Peyer's patch (tissue), 4 donors: ENCODE results near the gene NOL4L. TPM values are rescaled to one million over a fixed set of nuclear protein-coding genes. Genes with fewer than 3 reads are reported as not detected.

Experiments
- DNase-seq, 3 donors: peaks; one replicate each; pipeline ENCODE4 v3.0.0-alpha.2; 2017 to 2019
- H3K27ac ChIP-seq, 4 donors: fragments of 200-600 bp; sonication (generic); one replicate each; pipeline ENCODE4 v1.5.1; 2016 to 2019
- H3K27me3 ChIP-seq, 2 donors: fragments of 200-600 bp; sonication (generic); one replicate each; pipeline ENCODE4 v1.5.1; 2019
- H3K36me3 ChIP-seq, 3 donors: fragments of 200-600 bp; sonication (generic); one replicate each; pipeline ENCODE4 v1.5.1; 2016 to 2019
- H3K4me1 ChIP-seq, 4 donors: fragments of 200-600 bp; sonication (generic); one replicate each; pipeline ENCODE4 v1.5.1; 2016 to 2019
- H3K4me3 ChIP-seq, 4 donors: fragments of 200-600 bp; sonication (generic); 1 replicate in 3 of 4; 2 replicates in 1 of 4; pipeline ENCODE4 v1.5.1; 2016 to 2019; ENCODE audit warnings: mild to moderate bottlenecking in 1 of 4
- H3K9me3 ChIP-seq, 4 donors: fragments of 200-600 bp; sonication (generic); one replicate each; pipeline ENCODE4 v1.5.1; 2016 to 2019; ENCODE audit warnings: mild to moderate bottlenecking in 1 of 4
- POLR2A ChIP-seq, 2 donors: fragments of 450-650 bp; IDR thresholded peaks; one replicate each; pipeline ENCODE4 v1.5.1; 2017; ENCODE audit warnings: antibody characterized with exemption in 2 of 2, mild to moderate bottlenecking in 2 of 2, moderate library complexity in 2 of 2
- total RNA-seq, 4 donors: library from RNA; depleted of rRNA; stranded (reverse); fragments of >200 nt; gene quantifications; one replicate each; pipeline ENCODE4 v1.1.0, GENCODE V29; 2016
- TF ChIP-seq, protein P1 (sequence below), 6 experiments: fragments of 450-650 bp in 4 of 6; fragments of 200-600 bp in 2 of 6; sonication (generic) in 1 of 6; IDR thresholded peaks; one replicate each; pipeline ENCODE4 v1.5.1; 2017 to 2019; ENCODE audit warnings: antibody characterized with exemption in 6 of 6, mild to moderate bottlenecking in 3 of 6, moderate library complexity in 1 of 6

NOL4L gene
- total RNA-seq, 4 donors from 2014 or later, result 44.6 to 134 (median 109) TPM

DNA sequence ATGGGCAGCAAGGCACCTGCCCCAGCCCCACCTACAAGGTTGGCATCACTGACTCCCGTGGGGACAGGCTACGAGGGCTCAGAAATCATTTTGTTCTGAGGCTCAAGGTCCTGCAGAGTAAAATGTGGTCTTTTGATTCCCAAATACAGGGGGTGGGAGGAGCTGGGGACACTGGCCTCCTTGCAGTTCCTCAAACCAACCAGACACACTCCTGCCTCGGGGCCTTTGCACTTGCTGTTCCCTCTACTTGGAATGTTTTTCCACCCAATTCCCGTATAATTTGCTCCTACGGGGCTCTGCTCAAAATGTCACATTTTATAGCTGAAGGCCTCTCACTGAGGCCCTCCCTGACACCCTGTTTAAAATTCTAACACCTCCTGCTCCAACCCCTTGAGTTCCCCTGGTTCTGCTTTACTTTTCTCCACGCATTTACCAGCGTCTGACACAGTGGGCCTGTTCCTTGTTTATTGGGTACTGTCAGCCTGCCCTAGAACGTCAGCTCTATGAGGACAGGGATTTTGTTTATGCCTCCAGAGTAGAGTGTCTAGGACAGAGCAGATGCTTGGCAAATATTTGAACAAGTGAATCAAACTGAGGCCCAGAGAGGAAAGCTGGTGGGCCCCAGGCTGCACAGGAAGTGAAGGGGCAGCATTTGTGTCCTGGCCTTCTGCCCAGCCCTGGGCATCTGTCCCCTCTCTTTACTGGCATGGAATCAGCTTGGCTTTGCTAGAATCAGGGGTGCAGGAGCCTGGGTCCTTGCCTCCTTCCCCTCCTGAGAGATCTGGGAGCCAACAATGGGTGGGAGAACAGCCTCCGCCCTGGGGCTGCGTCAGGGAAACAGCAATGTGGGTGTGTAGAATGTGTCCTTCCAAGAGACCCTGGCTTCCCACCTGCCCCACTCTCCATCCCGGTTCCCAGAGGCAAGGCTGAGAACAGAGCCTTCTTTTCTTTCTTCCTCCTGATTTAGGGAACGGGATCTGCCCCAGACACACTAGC lies 18.5 kb downstream of the NOL4L start:
- H3K36me3 ChIP-seq, result no peaks in the 10 kb centered on the region
- no peak for DNase-seq
- TF ChIP-seq, protein P1, sequence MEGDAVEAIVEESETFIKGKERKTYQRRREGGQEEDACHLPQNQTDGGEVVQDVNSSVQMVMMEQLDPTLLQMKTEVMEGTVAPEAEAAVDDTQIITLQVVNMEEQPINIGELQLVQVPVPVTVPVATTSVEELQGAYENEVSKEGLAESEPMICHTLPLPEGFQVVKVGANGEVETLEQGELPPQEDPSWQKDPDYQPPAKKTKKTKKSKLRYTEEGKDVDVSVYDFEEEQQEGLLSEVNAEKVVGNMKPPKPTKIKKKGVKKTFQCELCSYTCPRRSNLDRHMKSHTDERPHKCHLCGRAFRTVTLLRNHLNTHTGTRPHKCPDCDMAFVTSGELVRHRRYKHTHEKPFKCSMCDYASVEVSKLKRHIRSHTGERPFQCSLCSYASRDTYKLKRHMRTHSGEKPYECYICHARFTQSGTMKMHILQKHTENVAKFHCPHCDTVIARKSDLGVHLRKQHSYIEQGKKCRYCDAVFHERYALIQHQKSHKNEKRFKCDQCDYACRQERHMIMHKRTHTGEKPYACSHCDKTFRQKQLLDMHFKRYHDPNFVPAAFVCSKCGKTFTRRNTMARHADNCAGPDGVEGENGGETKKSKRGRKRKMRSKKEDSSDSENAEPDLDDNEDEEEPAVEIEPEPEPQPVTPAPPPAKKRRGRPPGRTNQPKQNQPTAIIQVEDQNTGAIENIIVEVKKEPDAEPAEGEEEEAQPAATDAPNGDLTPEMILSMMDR (IDR thresholded peaks at IDR 0.05), result no peak
- TF ChIP-seq POLR2A (IDR thresholded peaks at IDR 0.05), result no peak
- H3K4me3 ChIP-seq, result no peak overlapping the region
- H3K27ac ChIP-seq, result no peak overlapping the region
- H3K9me3 ChIP-seq, result no peaks in the 10 kb centered on the region
- no peaks in the 10 kb centered on the region for H3K4me1 ChIP-seq
- no peaks in the 10 kb centered on the region for H3K27me3 ChIP-seq

DNA sequence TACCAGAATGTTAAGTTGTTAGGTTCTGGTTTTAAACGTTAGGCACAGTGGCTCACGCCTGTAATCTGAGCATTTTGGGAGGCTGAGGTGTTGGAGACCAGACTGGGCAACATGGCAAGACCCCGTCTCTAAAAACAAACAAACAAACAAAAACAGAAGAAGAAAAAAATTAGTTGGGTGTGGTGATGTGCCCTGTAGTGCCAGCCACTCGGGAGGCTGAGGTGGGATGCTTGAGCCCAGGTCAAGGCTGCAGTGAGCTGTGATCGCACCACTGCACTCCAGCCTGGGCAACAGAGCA lies 19.4 kb downstream of the NOL4L start:
- Histone ChIP-seq H3K36me3 (no peaks in the 10 kb centered on the region), H3K27me3 (no peaks in the 10 kb centered on the region), H3K9me3 (no peaks in the 10 kb centered on the region), H3K4me1 (peaks cover 0 to 4% (median 0%) of the 10 kb centered on the region in 4 donors), H3K27ac (no peak overlapping the region), H3K4me3 (no peak overlapping the region)
- no peak for DNase-seq
- no peak for TF ChIP-seq POLR2A (IDR thresholded peaks at IDR 0.05)
- TF ChIP-seq, protein P1 (IDR thresholded peaks at IDR 0.05), result no peak

DNA sequence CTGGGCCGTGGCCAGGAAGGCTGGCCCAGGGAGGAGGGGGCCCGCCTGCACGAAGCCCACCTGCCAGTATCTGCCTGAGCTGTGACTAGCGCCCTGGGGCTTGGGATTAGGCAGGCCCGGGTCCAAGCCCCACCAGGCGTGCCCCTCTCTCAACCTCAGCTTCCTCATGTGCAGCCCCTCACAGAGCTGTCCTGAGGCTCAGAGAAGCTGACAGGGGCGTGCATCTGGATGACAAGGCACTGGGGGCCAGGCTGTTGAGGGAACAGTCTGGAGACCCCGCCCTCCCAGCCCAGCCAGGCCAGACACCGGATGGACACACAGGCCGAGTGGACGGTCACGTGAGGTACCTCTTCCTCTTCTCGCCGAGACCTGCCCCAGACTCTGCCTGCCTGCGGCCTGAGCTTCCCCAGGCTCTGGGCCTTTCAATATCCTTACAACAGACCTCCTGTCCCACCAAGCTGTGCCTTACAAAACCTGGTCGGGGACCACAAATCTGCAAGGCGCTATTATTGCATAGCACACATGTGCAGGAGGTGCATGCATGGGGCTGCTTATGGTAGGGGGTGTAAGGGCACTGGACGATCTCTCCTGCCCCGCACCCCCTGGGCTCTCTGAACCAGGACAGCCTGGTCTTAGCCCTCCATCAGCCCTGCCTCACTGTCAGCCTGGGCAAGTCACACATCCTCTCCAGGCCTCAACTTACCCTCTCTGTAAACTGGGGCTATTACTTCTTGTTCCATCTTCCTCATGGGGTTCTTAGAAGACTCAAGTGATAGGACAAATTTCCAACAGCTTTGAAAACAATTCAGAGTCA lies 20.0 kb downstream of the NOL4L start:
- DNase-seq, result peak in 1 of 3 donors; percentile 62
- H3K4me1 ChIP-seq, result peaks cover 0 to 4% (median 0%) of the 10 kb centered on the region in 4 donors
- no peak for TF ChIP-seq POLR2A (IDR thresholded peaks at IDR 0.05)
- TF ChIP-seq, protein P1 (IDR thresholded peaks at IDR 0.05), result no peak
- no peaks in the 10 kb centered on the region for H3K9me3 ChIP-seq
- H3K4me3 ChIP-seq, result no peak overlapping the region
- H3K27ac ChIP-seq, result peak overlapping the region in 2 of 4 donors; percentile 30 to 35
- no peaks in the 10 kb centered on the region for H3K36me3 ChIP-seq
- no peaks in the 10 kb centered on the region for H3K27me3 ChIP-seq

DNA sequence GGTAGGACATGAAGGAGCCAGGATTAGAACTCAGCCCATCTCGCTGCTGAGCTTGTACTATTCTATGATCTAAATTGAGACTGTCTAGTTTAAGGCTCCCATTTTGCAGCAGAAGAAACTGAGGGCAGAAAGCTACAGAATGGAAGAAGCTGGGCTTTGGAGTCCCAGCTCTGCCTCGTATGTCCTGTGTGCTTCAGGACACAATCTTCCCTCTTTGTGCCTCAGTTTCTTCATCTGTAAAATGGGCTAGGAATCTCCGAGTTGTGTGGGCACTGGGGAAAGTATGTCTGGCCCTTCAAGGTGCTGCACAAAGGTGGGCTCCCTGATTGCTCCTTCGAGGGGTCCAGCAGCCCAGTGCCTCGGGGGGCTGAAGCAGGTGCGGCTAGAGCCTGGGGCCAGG lies 20.7 kb downstream of the NOL4L start:
- Histone ChIP-seq H3K36me3 (no peaks in the 10 kb centered on the region), H3K4me3 (no peak overlapping the region), H3K9me3 (no peaks in the 10 kb centered on the region), H3K27me3 (no peaks in the 10 kb centered on the region), H3K4me1 (peaks cover 0 to 4% (median 0%) of the 10 kb centered on the region in 4 donors), H3K27ac (peak overlapping the region in 2 of 4 donors; percentile 30 to 35)
- DNase-seq, result no peak
- TF ChIP-seq POLR2A (IDR thresholded peaks at IDR 0.05), result no peak
- TF ChIP-seq, protein P1 (IDR thresholded peaks at IDR 0.05), result no peak

DNA sequence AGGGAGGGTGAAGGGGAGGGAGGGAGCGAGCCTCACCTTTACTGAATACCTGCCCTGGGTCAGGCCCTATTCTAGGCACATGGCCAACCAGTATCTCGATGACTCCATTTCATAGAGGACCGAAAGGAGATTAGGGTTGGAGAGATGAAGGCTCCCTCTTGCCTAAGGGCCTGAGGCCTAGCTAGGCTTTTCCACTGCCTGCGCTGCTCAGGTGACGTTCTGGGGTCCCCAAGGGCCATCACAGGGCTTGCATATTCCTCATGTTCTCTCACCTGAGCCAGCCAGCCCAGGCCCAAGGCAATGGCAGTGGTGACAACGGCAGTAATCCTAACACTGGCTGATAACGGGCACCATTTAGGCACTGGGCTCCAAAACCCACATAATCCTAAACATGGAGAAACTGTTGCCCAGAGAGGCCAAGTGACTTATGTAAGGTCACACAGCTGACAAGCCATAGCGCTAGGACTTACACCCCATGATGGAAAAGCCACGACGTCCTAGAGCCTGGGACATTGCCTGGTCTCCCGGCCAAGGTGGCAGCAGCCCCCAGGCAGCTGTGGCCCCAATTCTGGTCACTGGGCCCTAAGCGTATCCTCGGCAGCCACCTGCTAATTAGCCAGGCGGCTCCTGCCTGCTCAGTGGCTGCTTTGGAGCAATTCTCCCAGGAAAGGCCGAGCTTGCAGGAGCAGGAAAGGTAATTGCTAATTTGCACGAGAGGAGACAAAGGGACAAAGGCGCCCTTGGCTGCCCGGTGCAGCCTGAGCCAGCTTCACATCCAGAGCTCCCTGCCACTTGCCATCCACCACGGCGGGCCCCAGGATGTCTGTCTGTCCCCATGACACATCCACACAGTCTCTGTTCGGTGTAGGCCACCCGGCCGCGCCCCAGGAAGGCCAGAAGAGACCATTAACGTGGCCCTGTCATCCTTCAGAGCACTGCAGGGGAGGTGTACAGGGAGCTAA lies 21.5 kb downstream of the NOL4L start:
- H3K9me3 ChIP-seq, result no peaks in the 10 kb centered on the region
- no peak for DNase-seq

More for the DNA sequence above, 21.5 kb downstream of the NOL4L start:
- no peak overlapping the region for H3K27ac ChIP-seq
- H3K36me3 ChIP-seq, result no peaks in the 10 kb centered on the region
- no peak overlapping the region for H3K4me3 ChIP-seq
- TF ChIP-seq POLR2A (IDR thresholded peaks at IDR 0.05), result no peak
- TF ChIP-seq, protein P1 (IDR thresholded peaks at IDR 0.05), result no peak
- peaks cover 0 to 4% (median 0%) of the 10 kb centered on the region in 4 donors for H3K4me1 ChIP-seq
- no peaks in the 10 kb centered on the region for H3K27me3 ChIP-seq
